ENCODE results near the gene DEPDC7. TPM values are rescaled to one million over a fixed set of nuclear protein-coding genes. Genes with fewer than 3 reads are reported as not detected.
"Not testable (repeated sequence)": the region's sequence is repeated elsewhere in the genome, so short reads cannot be mapped to it uniquely, and the experiment has no call there.

Gene DEPDC7
- total RNA-seq (2012; rRNA removed), result 3.3 and 5.0 TPM in 2 replicates

DNA sequence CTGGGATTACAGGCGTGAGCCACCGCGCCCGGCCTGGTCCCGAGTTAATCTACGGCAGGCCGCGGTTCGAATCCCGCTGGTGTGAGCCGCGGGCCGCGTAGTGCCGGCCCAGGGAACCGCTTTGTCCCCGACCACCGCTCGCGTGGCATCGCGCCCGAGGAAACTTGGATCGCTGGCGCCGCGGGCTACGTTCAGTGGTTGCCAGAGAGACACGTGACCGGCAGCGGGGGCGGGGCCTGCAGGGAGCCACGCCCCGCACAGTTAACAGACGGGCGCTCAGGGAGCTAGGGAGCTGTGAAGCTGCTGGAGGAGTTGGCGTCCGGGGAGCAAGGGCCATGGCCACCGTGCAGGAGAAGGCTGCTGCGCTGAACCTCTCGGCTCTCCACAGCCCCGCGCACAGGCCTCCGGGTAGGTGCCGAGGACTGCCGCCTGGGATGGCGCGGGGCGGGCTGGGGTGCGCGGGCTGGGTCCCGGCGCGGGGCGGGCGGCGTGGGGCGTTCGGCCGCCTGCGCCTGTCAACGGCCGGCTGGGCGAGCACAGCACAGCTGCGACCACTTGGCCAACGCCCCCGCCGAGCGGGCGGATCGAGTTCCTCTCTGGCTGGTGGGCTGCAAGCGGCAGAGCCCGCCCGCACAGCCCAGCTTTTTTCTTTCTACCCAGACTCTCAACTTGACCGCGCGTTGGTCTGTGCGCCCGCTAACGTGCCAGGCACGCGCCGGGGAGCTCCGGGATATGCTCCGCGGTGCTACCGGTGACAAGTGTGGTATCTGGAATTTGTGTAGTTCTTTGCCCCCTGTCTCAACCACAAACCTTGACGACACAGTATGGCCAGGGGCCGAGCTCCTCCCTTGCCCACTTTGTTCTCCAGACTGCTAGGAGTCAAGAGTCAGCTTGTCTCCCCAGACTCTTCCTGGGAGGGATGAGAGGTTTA, at the start of gene DEPDC7:
Gene DEPDC7 (plus strand): TSS at position 258 of the 931 bp plus-strand sequence. CDS start 78 bp downstream, at position 336.
- Histone ChIP-seq H3K4me3 (ENCODE audit: low read length) (peak within 1 kb of the TSS; percentile 82), H3K9me3 (replicated peaks; ENCODE audit: low read length) (no peaks in the 10 kb centered on the region), H3K4me2 (ENCODE audit: low read length) (peak within 1 kb of the TSS; percentile 85), H3K36me3 (ENCODE audit: insufficient read depth, low read length) (no peaks in the 10 kb centered on the region), H3K4me1 (ENCODE audit: control insufficient read depth, insufficient read depth, low read length) (peaks cover 51% of the 10 kb centered on the region), H3K9ac (ENCODE audit: low read depth, low read length) (peak within 1 kb of the TSS; percentile 77), H3K27me3 (ENCODE audit: control insufficient read depth, insufficient read depth, low read length) (no peaks in the 10 kb centered on the region)

DNA sequence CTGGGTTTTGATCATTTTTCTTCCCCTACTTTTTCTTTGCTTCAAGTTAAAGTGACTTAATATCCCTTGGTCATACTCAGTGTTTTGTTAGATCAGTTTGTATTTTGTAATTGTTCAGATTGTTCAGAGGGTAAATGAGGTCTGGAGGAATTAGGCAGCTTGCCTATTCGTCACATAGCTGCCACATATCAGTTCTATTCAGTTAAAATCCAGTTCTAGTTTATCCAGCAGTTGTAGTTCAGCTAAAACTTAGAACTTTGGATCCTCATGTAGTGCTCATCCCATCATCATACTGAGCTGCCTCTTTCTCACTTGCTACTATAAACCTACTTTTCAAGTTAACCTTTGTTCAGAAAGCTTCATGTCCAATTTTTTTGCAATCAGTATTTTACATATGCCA, 47.1 kb upstream of the DEPDC7 start:
- Histone ChIP-seq H3K36me3 (ENCODE audit: insufficient read depth, low read length) (peaks cover 24% of the 10 kb centered on the region), H3K27me3 (ENCODE audit: control insufficient read depth, insufficient read depth, low read length) (no peaks in the 10 kb centered on the region), H3K4me2 (ENCODE audit: low read length) (no peak overlapping the region), H3K9ac (ENCODE audit: low read depth, low read length) (no peak overlapping the region), H3K9me3 (replicated peaks; ENCODE audit: low read length) (no peaks in the 10 kb centered on the region), H3K4me3 (ENCODE audit: low read length) (no peak overlapping the region), H3K4me1 (ENCODE audit: control insufficient read depth, insufficient read depth, low read length) (no peaks in the 10 kb centered on the region)

DNA sequence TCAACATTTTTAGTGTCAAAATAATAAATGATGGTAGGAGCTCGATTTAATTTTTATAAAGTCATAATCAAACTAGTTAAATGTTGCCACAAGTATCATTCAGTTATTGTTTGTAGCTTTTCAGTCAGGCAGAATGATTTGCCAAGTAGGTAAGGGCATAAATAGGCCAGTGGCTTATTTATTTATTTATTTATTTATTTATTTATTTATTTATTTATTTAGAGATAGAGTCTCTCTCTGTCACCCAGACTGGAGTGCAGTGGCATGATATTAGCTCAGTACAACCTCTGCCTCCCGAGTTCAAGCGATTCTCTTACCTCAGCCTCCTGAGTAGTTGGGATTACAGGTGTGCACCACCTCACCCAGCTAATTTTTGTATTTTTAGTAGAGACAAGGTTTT, 43.4 kb upstream of the DEPDC7 start:
- H3K4me1 ChIP-seq (ENCODE audit: control insufficient read depth, insufficient read depth, low read length); H3K9ac ChIP-seq (ENCODE audit: low read depth, low read length); H3K27me3 ChIP-seq (ENCODE audit: control insufficient read depth, insufficient read depth, low read length); H3K4me2 ChIP-seq (ENCODE audit: low read length); H3K9me3 ChIP-seq (replicated peaks; ENCODE audit: low read length); H3K4me3 ChIP-seq (ENCODE audit: low read length): not testable (repeated sequence)
- peaks cover 32% of the 10 kb centered on the region for H3K36me3 ChIP-seq (ENCODE audit: insufficient read depth, low read length)

DNA sequence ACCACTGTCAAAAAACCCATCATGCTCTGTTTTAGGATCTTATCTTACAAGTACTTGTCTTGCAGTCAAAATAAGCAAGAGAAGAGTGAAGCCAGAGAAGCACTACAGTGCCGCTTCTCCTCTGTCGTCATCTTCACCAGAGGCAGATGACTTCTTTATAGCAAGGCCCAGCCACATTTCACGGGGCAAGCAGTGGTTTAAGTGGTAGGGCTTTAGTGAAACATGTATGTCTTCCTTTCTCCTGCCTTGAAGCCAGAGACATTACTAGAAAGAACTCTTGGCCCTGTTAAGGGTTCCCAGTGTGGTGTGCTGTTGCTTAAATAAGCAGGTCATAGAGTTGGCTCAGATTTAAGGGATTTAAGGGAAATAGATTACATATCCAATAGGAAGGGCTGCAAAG, 42.9 kb upstream of the DEPDC7 start:
- Histone ChIP-seq H3K4me3 (ENCODE audit: low read length) (no peak overlapping the region), H3K27me3 (ENCODE audit: control insufficient read depth, insufficient read depth, low read length) (no peaks in the 10 kb centered on the region), H3K36me3 (ENCODE audit: insufficient read depth, low read length) (peaks cover 29% of the 10 kb centered on the region), H3K9me3 (replicated peaks; ENCODE audit: low read length) (no peaks in the 10 kb centered on the region), H3K4me1 (ENCODE audit: control insufficient read depth, insufficient read depth, low read length) (no peaks in the 10 kb centered on the region), H3K4me2 (ENCODE audit: low read length) (no peak overlapping the region), H3K9ac (ENCODE audit: low read depth, low read length) (no peak overlapping the region)

DNA sequence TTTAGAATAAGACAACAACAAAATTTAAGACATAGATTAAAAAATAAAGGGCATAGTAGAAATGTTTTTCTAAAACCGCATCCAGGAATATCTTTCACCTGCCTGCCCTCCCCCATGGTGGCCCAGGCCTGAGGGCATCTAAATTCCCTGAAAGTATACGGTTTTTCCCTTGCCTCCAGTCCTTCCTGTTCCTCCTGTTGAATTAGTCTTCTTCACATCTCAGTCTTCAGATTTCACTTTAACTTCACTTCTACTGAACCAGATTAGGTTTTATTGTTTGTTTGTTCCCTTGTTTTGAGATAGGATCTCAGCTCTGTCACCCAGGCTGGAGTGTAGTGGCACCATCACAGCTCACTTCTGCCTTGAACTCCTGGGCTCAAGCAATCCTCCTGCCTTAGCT, 33.1 kb upstream of the DEPDC7 start:
- Histone ChIP-seq H3K4me3 (ENCODE audit: low read length) (no peak overlapping the region), H3K27me3 (ENCODE audit: control insufficient read depth, insufficient read depth, low read length) (no peaks in the 10 kb centered on the region), H3K9ac (ENCODE audit: low read depth, low read length) (no peak overlapping the region), H3K36me3 (ENCODE audit: insufficient read depth, low read length) (no peaks in the 10 kb centered on the region), H3K4me2 (ENCODE audit: low read length) (no peak overlapping the region), H3K9me3 (replicated peaks; ENCODE audit: low read length) (no peaks in the 10 kb centered on the region), H3K4me1 (ENCODE audit: control insufficient read depth, insufficient read depth, low read length) (no peaks in the 10 kb centered on the region)

DNA sequence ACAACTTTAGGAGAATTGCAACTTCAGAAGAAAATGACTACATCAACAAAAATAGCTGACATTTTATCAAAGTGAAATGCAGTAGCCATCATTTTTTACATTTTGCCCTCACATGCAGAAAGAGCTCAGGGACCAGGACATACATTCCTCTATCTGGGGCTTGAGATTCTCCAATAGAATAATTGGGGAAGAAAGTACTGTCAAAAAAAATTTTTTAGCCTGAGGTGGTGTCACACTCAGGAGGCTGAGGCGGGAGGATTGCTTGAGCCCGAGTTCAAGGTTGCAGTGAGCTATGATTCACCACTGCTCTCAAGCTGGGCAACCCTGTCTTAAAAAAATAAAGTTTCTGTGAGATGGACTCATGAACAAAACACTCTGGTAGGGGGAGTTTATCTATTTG, 32.2 kb upstream of the DEPDC7 start:
- Histone ChIP-seq H3K27me3 (ENCODE audit: control insufficient read depth, insufficient read depth, low read length) (no peaks in the 10 kb centered on the region), H3K4me1 (ENCODE audit: control insufficient read depth, insufficient read depth, low read length) (no peaks in the 10 kb centered on the region), H3K36me3 (ENCODE audit: insufficient read depth, low read length) (no peaks in the 10 kb centered on the region), H3K4me2 (ENCODE audit: low read length) (no peak overlapping the region), H3K9me3 (replicated peaks; ENCODE audit: low read length) (no peaks in the 10 kb centered on the region), H3K9ac (ENCODE audit: low read depth, low read length) (no peak overlapping the region), H3K4me3 (ENCODE audit: low read length) (no peak overlapping the region)

DNA sequence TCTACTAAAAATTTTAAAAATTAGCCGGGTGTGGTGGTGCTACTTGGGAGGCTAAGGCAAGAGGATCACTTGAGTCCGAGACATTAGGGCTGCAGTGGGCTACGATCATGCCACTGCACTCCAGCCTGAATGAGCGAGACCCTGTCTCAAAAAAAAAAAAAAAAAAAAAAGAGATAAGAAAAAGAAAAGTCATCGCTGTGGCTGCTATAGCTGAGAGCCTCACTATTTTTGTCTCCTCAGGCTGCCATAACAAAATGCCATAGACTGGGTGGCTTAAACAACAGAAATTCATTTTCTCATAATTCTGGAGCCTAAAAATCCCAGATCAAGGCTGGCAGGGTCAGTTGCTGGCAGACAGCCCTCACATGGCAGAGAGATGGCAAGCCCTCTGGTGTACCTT, 30.1 kb upstream of the DEPDC7 start:
- no peaks in the 10 kb centered on the region for H3K27me3 ChIP-seq (ENCODE audit: control insufficient read depth, insufficient read depth, low read length)
- H3K9me3 ChIP-seq (replicated peaks; ENCODE audit: low read length), result no peaks in the 10 kb centered on the region
- no peak overlapping the region for H3K4me2 ChIP-seq (ENCODE audit: low read length)
- H3K9ac ChIP-seq (ENCODE audit: low read depth, low read length), result no peak overlapping the region
- no peaks in the 10 kb centered on the region for H3K4me1 ChIP-seq (ENCODE audit: control insufficient read depth, insufficient read depth, low read length)
- no peak overlapping the region for H3K4me3 ChIP-seq (ENCODE audit: low read length)
- H3K36me3 ChIP-seq (ENCODE audit: insufficient read depth, low read length), result no peaks in the 10 kb centered on the region

DNA sequence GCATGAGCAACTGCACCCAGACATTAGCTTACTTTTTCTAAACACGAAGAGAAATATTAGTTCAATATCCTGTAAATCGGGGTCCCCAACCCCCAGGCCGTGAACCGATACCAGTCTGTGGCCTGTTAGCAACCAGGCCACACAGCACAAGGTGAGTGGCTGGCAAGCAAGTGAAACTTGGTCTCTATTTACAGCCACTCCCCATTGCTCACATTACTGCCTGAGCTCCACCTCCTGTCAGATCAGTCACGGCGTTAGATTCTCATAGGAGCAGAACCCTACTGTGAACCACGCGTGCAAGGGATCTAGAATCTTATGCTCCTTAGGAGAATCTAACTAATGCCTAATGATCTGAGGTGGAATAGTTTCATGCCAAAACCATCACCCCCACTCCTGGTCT, 27.8 kb upstream of the DEPDC7 start:
- H3K9ac ChIP-seq (ENCODE audit: low read depth, low read length), result no peak overlapping the region
- H3K4me2 ChIP-seq (ENCODE audit: low read length), result no peak overlapping the region
- H3K4me3 ChIP-seq (ENCODE audit: low read length), result no peak overlapping the region
- no peaks in the 10 kb centered on the region for H3K4me1 ChIP-seq (ENCODE audit: control insufficient read depth, insufficient read depth, low read length)
- peaks cover 8% of the 10 kb centered on the region for H3K9me3 ChIP-seq (replicated peaks; ENCODE audit: low read length)
- no peaks in the 10 kb centered on the region for H3K36me3 ChIP-seq (ENCODE audit: insufficient read depth, low read length)
- no peaks in the 10 kb centered on the region for H3K27me3 ChIP-seq (ENCODE audit: control insufficient read depth, insufficient read depth, low read length)

DNA sequence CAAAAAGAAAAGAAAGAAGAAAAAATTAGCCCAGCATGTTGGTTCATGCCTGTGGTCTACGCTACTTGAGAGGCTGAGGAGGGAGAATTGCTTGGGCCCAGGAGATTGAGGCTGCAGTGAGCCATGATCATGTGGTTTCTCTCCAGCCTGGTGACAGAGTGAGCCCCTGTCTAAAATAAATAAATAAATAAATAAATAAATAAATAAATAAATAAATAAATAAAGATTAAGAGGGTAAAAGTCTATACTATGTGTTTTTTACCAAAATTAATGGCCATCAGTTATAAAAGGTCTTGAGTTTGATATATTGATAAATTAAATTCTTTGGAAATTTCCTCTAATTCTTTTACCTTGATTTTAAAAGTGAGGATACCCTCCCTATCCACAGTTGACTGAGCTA, 25.2 kb upstream of the DEPDC7 start:
- no peaks in the 10 kb centered on the region for H3K27me3 ChIP-seq (ENCODE audit: control insufficient read depth, insufficient read depth, low read length)
- H3K9me3 ChIP-seq (replicated peaks; ENCODE audit: low read length), result peaks cover 8% of the 10 kb centered on the region
- H3K4me3 ChIP-seq (ENCODE audit: low read length), result no peak overlapping the region
- no peaks in the 10 kb centered on the region for H3K36me3 ChIP-seq (ENCODE audit: insufficient read depth, low read length)
- no peak overlapping the region for H3K9ac ChIP-seq (ENCODE audit: low read depth, low read length)
- no peak overlapping the region for H3K4me2 ChIP-seq (ENCODE audit: low read length)
- H3K4me1 ChIP-seq (ENCODE audit: control insufficient read depth, insufficient read depth, low read length), result no peaks in the 10 kb centered on the region

DNA sequence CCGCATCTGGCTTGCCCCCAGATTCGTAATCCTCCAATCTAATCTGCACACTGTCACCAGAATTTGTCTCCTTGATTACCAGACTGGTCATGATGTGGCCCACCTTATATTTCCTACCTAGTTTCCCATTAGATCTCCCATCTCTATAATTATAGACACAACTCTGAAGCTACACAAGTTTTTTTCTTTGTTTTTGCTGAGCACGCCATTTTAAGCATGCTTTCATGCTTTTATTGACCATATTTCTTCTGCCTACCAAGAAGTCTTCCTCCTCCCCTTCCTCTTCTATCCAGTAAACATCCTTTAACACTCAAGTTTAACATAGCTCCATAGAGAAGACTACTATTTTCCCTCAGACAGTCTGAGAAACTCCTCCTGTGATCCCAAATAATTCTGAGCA, 24.3 kb upstream of the DEPDC7 start:
- H3K4me2 ChIP-seq (ENCODE audit: low read length), result no peak overlapping the region
- peaks cover 8% of the 10 kb centered on the region for H3K9me3 ChIP-seq (replicated peaks; ENCODE audit: low read length)
- no peaks in the 10 kb centered on the region for H3K4me1 ChIP-seq (ENCODE audit: control insufficient read depth, insufficient read depth, low read length)
- no peaks in the 10 kb centered on the region for H3K36me3 ChIP-seq (ENCODE audit: insufficient read depth, low read length)
- no peak overlapping the region for H3K4me3 ChIP-seq (ENCODE audit: low read length)
- no peaks in the 10 kb centered on the region for H3K27me3 ChIP-seq (ENCODE audit: control insufficient read depth, insufficient read depth, low read length)
- no peak overlapping the region for H3K9ac ChIP-seq (ENCODE audit: low read depth, low read length)

DNA sequence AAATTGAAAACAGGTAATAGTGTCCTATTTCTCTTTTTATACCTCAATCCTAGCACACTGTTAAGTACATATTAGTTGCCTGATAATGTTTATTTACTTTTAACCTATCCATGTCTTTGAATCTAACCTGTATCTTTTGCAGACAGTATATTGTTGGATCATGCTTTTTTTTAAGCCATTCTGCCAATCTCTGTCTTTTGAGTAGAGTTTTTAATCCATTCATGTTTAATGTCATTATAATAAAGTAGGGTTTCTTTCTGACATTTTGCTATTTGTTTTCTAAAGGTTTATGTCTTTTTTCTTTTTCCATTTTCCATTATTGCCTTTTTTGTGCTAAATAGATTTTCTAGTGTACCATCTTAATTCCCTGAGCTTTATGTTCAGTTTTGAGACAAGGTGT, 23.8 kb upstream of the DEPDC7 start:
- no peak overlapping the region for H3K4me2 ChIP-seq (ENCODE audit: low read length)
- no peaks in the 10 kb centered on the region for H3K27me3 ChIP-seq (ENCODE audit: control insufficient read depth, insufficient read depth, low read length)
- no peaks in the 10 kb centered on the region for H3K4me1 ChIP-seq (ENCODE audit: control insufficient read depth, insufficient read depth, low read length)
- no peaks in the 10 kb centered on the region for H3K36me3 ChIP-seq (ENCODE audit: insufficient read depth, low read length)
- H3K4me3 ChIP-seq (ENCODE audit: low read length), result no peak overlapping the region
- no peak overlapping the region for H3K9ac ChIP-seq (ENCODE audit: low read depth, low read length)
- H3K9me3 ChIP-seq (replicated peaks; ENCODE audit: low read length), result peaks cover 8% of the 10 kb centered on the region

DNA sequence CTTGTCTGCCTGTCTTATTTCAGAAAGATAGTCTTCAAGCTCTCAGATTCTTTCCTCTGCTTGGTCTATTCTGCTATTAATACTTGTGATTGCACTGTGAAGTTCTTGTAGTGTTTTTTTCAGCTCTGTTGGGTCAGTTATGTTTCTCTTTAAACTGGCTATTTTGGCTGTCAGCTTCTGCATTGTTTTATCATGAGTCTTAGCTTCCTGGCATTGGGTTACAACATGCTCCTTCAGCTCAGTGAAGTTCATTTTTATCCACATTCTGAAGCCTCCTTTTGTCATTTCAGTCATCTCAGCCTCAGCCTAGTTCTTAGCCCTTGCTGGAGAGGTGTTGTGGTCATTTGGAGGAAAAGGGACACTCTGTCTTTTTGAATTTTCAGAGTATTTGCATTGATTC, 15.5 kb upstream of the DEPDC7 start:
- Histone ChIP-seq H3K9me3 (replicated peaks; ENCODE audit: low read length) (no peaks in the 10 kb centered on the region), H3K27me3 (ENCODE audit: control insufficient read depth, insufficient read depth, low read length) (no peaks in the 10 kb centered on the region), H3K9ac (ENCODE audit: low read depth, low read length) (peak overlapping the region; percentile 10), H3K4me3 (ENCODE audit: low read length) (no peak overlapping the region), H3K4me2 (ENCODE audit: low read length) (peak overlapping the region; percentile 49), H3K4me1 (ENCODE audit: control insufficient read depth, insufficient read depth, low read length) (peaks cover 19% of the 10 kb centered on the region), H3K36me3 (ENCODE audit: insufficient read depth, low read length) (no peaks in the 10 kb centered on the region)

Data from skeletal muscle satellite cell (primary cell).